Neuron (in vitro differentiated cells): Measurements from ENCODE around the gene WDR93.
"Not testable (repeated sequence)": the region's sequence is repeated elsewhere in the genome, so short reads cannot be mapped to it uniquely, and the experiment has no call there.

Source experiments
- H2AFZ ChIP-seq: one replicate; pipeline ENCODE4 v1.6.1; 2013; ENCODE audit warnings: low read depth, mild to moderate bottlenecking, inconsistent platforms, low read length, moderate library complexity
- H3K27me3 ChIP-seq: one replicate; pipeline ENCODE4 v1.6.1; 2013; ENCODE audit warnings: low read length; ENCODE audit not compliant: insufficient read depth
- H3K36me3 ChIP-seq: one replicate; pipeline ENCODE4 v1.6.1; 2013; ENCODE audit warnings: low read length; ENCODE audit not compliant: insufficient read depth
- H3K4me1 ChIP-seq: one replicate; pipeline ENCODE4 v1.6.1; 2013; ENCODE audit warnings: low read length; ENCODE audit not compliant: insufficient read depth
- H3K4me3 ChIP-seq: 2 replicates; pipeline ENCODE4 v1.5.1; 2013; ENCODE audit warnings: mild to moderate bottlenecking, low read length, moderate library complexity
- H3K9me3 ChIP-seq: one replicate; pipeline ENCODE4 v1.6.1; 2013; ENCODE audit warnings: low read length

WDR93 gene

DNA sequence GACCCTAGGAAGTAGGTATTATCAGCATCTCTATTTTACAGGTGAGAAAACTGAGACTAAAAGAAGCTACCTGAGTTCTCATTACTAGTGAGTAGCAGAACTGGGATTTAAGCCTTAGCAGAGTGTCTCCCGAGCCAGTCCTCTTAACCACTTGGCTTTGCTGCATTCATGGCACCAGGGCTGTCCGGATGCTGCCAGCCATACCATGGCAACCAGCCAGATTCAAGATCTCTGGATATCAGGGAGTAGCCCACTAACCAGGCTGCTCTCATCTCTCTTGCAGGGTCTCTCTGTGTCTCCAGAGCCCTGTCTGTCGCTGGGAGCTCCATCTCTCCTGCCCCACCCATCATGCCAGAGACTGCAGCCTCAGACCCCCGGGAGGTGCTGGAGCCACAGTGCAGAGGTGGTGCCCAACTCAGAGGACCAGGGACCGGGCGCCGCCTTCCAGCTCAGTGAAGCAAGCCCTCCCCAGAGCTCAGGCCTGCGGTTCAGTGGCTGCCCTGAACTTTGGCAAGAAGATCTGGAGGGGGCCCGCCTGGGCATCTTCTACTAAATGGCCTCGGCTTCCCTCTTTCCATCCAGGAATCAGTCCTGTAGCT lies 87.3 kb downstream of the WDR93 start:
- no peaks in the 10 kb centered on the region for H3K4me1 ChIP-seq
- peaks cover 7% of the 10 kb centered on the region for H3K27me3 ChIP-seq
- H3K9me3 ChIP-seq = no peaks in the 10 kb centered on the region
- no peaks in the 10 kb centered on the region for H3K36me3 ChIP-seq
- H3K4me3 ChIP-seq = no peak overlapping the region
- no peak overlapping the region for H2AFZ ChIP-seq

DNA sequence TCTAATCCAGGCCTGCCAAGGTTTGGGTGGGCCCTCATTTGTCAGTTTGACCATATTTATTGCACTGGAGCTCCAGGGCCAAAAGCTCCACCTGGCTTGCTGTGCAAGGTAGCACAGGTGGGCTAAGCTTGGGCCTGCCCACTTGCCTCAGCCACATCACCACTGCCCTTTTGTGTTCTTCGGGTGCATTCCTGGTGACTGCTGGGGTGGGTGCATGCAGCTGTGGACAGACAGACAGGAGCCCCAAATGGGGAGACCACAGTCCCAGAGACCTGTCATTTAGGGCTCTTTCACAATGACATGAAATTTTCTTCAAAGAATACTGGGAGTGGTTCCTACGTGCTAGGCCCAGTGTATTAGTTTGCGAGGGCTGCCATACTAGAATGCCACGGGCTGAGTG lies 88.2 kb downstream of the WDR93 start:
- H2AFZ ChIP-seq = no peak overlapping the region
- H3K36me3 ChIP-seq = no peaks in the 10 kb centered on the region
- H3K4me3 ChIP-seq = no peak overlapping the region
- H3K4me1 ChIP-seq = no peaks in the 10 kb centered on the region
- peaks cover 7% of the 10 kb centered on the region for H3K27me3 ChIP-seq
- H3K9me3 ChIP-seq = no peaks in the 10 kb centered on the region

DNA sequence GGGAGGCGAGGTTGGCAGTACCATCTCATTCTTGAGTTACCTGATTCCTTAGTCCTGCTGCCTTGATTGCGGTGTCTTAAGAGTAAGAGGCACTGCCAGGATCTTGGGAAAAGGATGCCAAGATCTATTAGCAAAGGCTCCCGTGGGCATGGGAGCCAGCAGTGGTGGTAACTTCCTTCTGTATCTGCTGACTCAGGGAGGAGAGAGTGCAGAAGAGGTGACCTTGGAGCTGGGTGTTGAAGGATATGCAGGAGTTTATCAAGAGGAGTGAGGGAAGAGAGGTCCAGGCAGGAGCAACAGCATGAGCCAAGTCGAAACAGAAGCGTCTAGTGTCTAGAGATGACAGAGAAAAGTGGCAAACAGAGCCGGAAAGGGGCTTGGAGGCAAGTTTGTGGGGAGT lies 90.0 kb downstream of the WDR93 start:
- Histone ChIP-seq H3K27me3 (peaks cover 7% of the 10 kb centered on the region), H3K36me3 (no peaks in the 10 kb centered on the region), H3K4me3 (no peak overlapping the region), H3K9me3 (no peaks in the 10 kb centered on the region), H2AFZ (no peak overlapping the region), H3K4me1 (no peaks in the 10 kb centered on the region)

DNA sequence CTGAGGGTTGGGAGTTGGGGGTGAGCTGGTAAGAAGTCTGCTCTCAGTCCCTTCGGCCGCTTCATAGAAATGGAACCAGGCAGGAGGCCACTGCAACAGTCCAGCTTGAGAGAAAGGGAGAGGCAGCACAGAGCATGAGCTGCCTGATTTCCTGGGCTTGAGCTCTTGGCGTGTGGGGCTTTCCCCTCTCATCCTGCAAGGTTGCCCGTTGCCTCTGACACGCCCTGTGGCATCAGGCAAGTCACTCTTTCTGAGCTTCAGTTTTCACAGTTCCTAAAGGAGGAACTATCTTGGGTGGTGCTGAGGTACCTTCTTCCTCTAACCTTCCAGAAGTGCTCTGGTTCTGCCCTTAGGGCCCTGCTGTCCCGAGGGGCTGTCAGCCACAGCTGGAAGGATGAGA lies 90.4 kb downstream of the WDR93 start:
- no peaks in the 10 kb centered on the region for H3K36me3 ChIP-seq
- no peak overlapping the region for H3K4me3 ChIP-seq
- no peaks in the 10 kb centered on the region for H3K9me3 ChIP-seq
- H3K27me3 ChIP-seq = peaks cover 7% of the 10 kb centered on the region
- no peak overlapping the region for H2AFZ ChIP-seq
- H3K4me1 ChIP-seq = no peaks in the 10 kb centered on the region

DNA sequence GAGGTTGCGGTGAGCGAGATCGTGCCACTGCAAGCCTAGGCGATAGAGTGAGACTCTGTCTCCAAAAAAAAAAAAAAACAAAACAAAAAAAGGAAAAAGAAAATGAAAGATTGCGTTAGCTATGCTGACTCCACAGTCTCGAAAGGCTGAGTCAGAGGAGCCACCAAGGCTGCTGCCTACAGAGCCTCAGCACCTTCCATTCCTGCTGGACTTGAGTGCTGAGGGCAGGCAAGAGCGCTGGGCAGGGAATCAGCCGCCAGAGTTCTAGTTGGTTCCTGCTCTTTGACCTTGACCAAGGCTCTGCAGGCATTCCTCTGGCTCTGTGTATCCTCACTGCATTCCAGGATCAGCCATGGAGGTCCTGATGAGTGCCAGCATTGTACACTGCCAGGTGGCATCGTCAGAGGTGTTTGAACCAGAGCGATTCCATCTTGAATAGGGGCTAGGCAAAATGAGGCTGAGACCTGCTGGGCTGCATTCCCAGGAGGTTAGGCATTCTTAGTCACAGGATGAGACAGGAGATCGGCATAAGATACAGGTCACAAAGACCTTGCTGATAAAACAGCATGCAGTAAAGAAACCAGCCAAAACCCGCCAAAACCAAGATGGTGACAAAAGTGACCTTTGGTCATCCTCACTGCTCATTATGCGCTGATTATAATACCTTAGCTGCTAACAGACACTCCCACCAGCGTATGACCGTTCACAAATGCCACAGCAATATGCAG lies 91.4 kb downstream of the WDR93 start:
- Histone ChIP-seq H3K4me1 (no peaks in the 10 kb centered on the region), H3K9me3 (no peaks in the 10 kb centered on the region), H3K27me3 (peaks cover 7% of the 10 kb centered on the region), H3K4me3 (no peak overlapping the region), H3K36me3 (no peaks in the 10 kb centered on the region), H2AFZ (no peak overlapping the region)

DNA sequence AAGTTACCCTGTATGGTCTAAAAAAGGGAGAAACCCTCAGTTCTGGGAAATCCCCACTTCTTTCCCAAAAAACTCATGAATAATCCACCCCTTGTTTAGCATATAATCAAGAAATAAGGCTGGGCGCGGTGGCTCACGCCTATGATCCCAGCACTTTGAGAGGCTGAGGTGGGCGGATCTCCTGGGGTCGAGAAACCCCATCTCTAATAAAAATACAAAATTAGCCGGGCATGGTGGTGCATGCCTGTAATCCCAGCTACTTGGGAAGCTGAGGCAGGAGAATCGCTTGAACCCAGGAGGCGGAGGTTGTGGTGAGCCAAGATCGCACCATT lies 92.0 kb downstream of the WDR93 start:
- not testable (repeated sequence) for H3K36me3 ChIP-seq, H2AFZ ChIP-seq, H3K4me1 ChIP-seq, H3K27me3 ChIP-seq, H3K4me3 ChIP-seq, H3K9me3 ChIP-seq

DNA sequence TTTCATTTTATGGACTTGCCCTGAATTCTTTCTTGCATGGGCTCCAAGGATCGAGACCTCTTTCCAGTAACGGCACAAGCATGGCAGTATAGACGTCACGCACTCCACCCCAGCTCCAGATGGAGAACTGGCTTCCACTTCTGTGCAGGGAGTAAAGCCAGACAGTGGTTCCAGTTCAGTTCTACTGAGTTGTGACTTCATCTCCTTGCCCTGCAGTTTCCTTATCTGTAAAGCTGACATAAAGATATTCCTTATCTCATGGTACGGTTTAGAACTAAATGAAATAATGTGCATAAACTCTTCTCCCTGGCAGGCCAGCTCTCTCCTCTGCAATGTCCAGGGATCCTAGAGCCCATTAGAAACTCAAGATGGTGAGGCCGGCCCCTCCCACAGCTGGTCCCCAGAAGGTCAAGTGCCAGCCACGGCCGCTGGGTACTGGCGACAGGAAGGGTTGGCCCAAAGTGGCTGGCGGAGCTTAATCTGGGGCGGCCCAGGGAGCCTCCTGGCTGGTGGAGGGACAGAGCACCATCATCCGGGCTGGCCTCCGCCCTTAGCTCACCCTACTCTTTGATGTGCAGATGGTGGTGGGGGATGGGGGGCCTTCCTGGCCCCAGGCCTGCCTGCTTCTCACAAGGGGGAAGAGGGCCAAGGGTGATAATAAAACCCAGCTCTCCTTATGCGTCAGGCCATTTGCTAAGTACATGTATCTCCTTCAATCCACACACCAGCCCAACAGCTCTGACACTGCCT lies 92.7 kb downstream of the WDR93 start:
- Histone ChIP-seq H3K4me1 (no peaks in the 10 kb centered on the region), H3K4me3 (no peak overlapping the region), H3K9me3 (peaks cover 6% of the 10 kb centered on the region), H2AFZ (no peak overlapping the region), H3K36me3 (no peaks in the 10 kb centered on the region), H3K27me3 (peaks cover 4% of the 10 kb centered on the region)

DNA sequence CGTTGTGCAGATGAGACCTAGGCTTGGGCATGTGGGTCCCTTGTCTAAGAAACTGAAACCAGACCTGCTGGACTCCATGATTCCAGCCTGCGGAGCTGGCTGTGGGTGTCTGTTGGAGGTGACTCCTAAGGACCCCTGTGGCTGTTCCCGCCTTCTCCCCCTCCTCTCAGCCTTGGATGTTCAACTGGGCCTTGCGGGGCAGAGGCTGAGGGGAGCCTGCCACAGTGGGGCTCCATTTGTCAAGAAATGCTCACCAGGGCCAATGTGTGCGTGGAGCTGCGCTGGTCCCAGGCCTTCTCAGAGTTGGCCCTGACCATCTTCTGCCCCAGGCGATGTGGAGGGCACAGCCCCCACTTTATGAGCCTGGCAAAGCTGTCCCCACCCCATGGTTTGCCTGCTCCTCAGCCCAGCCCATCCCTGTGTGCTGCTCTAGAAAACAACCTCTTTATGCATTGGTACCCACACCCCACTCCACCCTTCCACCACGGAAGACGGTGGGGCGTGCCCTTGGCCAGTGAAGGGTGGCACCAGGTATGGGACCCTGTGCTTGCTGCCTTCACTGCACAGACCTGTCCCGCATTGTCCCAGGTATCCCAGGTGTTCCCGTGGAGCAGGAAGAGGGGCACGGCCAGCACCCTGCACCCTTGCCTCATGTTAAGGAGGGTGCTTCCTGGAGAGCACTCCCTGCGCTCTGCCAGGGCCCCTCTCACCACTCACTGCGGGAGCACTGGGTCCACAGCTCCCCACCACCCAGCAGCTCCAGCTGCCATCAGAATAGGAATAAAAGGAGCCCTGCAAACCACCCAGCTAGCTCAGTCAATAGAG lies 93.5 kb downstream of the WDR93 start:
- Histone ChIP-seq H2AFZ (no peak overlapping the region), H3K4me1 (no peaks in the 10 kb centered on the region), H3K4me3 (no peak overlapping the region), H3K9me3 (peaks cover 6% of the 10 kb centered on the region), H3K27me3 (no peaks in the 10 kb centered on the region), H3K36me3 (no peaks in the 10 kb centered on the region)

DNA sequence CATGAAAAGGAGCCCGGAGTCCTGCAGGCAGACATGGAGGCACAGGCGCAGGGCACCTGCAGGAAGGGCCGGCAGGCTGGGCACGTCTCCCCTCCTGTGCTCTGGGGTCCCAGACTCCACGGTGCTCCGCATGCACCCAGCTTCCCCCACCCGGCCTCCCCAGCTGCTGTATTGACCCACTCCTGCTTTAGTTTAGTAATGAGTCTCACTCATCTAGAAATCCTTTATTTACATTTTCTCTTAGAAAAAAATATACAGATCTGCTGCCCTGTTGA lies 94.0 kb downstream of the WDR93 start:
- no peaks in the 10 kb centered on the region for H3K4me1 ChIP-seq
- no peak overlapping the region for H3K4me3 ChIP-seq
- H2AFZ ChIP-seq = no peak overlapping the region
- no peaks in the 10 kb centered on the region for H3K27me3 ChIP-seq
- peaks cover 6% of the 10 kb centered on the region for H3K9me3 ChIP-seq
- H3K36me3 ChIP-seq = no peaks in the 10 kb centered on the region

DNA sequence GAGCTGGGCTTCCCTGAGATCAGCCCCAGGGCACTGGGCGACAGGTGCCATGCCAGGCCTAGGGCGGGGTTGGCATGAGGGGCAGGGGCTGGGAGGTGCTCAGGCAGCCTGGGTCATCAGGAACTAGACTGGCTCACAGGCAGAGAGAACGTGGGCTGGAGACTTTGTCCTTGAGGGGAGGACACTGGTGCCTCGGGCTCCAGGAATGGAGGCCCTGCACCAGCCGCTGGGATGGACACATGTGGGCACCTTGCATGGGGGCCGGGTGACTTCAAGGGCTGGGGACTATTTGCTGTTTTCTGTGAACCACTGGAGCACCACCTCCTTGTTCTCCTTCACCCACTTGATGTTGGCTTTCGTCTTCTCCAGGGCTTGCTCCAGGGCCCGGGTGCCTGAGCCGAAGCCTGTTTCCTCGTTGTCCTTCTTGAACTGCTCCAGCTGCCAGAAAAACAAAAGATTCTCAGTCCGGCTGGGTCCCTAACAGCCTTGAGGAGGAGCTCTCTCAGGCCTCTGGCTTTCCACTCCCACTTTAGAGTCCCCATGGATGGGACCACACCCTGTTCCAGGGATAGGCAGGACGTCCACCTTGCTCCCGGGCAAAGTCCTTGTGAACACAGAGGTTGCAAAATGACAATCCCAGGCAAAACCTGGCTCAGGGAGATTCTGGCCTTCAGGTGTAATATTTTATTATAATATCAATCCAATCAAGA lies 94.6 kb downstream of the WDR93 start:
- no peaks in the 10 kb centered on the region for H3K4me1 ChIP-seq
- no peaks in the 10 kb centered on the region for H3K27me3 ChIP-seq
- no peak overlapping the region for H2AFZ ChIP-seq
- no peaks in the 10 kb centered on the region for H3K36me3 ChIP-seq
- no peak overlapping the region for H3K4me3 ChIP-seq
- peaks cover 6% of the 10 kb centered on the region for H3K9me3 ChIP-seq

DNA sequence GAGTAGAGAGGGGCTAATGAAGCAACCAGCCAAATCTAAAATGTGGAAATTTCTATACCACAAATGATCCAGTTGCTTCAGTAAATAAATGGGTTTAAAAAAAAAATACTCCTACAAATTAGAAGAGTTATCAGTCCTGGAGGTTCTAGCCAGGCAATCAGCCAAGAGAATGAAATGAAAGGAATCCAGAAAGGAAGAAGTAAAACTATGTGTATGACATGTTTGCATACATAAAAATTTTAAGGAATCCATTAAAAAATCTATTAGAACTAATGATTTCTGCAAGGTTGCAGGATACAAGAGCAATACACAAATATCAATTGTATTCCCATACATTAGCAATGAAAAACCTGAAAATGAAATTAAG lies 95.1 kb downstream of the WDR93 start:
- Histone ChIP-seq H3K27me3 (no peaks in the 10 kb centered on the region), H3K4me1 (no peaks in the 10 kb centered on the region), H3K36me3 (no peaks in the 10 kb centered on the region), H3K9me3 (peaks cover 6% of the 10 kb centered on the region), H3K4me3 (no peak overlapping the region), H2AFZ (no peak overlapping the region)

DNA sequence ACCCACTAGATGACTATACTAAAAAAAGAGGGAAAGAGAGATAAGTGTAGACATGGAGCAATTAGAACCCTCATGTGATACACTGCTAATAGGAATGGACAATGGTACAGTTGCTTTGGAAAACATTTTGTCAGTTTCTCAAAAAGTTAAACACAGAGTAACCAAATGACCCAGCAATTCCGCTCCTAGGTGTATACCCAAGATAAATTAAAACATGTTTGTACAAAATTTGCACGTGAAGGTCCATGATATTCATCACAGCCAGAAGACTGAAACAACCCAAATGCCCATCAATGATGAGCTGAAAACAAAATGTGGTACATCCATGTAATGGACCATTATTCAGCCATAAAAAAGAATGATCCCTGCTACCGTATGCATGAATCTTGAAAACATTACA lies 97.3 kb downstream of the WDR93 start:
- Histone ChIP-seq H3K9me3 (peaks cover 6% of the 10 kb centered on the region), H2AFZ (no peak overlapping the region), H3K27me3 (no peaks in the 10 kb centered on the region), H3K4me3 (no peak overlapping the region), H3K4me1 (no peaks in the 10 kb centered on the region), H3K36me3 (no peaks in the 10 kb centered on the region)

DNA sequence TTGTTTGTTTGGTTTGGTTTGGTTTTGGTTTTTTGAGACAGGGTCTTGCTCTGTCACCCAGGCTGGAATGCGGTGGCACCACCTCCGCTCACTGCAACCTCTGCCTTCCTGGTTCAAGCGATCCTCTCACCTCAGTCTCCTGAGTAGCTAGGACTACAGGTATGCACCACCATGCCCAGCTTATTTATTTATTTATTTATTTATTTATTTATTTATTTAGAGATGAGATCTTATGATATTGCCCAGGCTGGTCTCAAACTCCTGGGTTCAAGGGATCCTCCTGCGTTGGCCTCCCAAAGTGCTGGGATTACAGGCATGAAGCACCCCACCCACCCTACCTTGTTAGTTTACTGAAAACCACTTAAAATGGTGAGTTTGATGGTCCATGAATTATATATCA lies 98.0 kb downstream of the WDR93 start:
- H3K4me1 ChIP-seq, H3K36me3 ChIP-seq: not testable (repeated sequence)

More for the DNA sequence above, 98.0 kb downstream of the WDR93 start:
- not testable (repeated sequence) for H3K9me3 ChIP-seq, H2AFZ ChIP-seq, H3K4me3 ChIP-seq, H3K27me3 ChIP-seq
